Kidney capillary endothelial cell (primary cell): ENCODE results near the gene PPP1R1A.

Experiments
- DNase-seq: peaks from one replicate; pipeline ENCODE4 v3.0.0-alpha.2; 2018; ENCODE audit warnings: low spot score

The PPP1R1A gene

DNA sequence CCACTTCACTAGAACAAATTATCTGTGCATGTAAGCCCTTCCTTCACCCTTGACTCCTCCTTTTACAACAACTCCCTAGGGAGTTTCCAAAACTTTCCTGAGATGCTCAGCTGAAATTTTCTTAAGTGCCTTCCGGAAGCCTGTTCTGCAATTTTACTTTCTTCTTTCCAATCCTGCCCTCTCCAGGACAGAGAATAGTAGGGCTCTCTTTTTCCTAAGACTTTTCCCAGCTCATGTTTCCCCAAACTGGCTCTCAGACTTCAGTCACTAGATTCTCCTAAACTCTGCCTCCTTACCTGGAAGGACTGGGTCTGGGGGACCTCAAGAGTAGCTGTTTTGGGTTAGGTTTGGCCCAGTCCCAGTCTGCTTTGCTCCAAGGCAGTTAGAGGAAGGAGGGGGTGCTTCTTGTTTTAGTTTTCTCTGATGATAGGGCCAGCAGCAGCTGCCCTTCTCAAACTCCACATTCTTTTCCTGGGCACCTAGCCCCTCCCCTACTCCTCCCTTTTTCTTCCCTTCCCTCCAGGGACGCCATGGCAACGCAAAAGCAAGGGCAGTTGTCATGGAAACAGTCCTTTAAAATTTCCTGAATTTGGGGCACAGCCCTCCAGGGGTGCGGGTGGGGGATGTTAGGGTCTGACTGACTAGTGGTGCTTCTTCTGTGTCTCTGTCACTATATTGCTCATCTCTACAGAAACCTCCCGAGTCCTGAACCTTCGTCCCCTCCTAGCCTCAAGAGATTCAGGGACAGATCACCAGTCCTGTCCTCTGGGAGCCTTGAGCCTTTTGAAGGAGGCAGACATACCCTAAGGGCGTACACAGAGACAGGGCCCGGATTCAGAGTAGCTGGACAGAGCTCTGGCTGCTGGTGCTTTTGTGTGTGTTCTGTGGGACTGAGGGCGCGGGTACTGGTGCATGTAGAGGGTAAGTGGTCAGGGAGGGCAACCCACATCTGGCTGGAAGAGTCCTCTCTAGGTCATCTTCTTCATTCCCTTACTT, 17.0 kb downstream of the PPP1R1A start:
- no peak for DNase-seq

- no peak for DNase-seq
These were observed 18.4 kb downstream of the PPP1R1A start for GRCh38 chr12:54569995-54570528.

GRCh38 chr12:54569072-54569471, 19.4 kb downstream of the PPP1R1A start:
- DNase-seq: no peak

DNA sequence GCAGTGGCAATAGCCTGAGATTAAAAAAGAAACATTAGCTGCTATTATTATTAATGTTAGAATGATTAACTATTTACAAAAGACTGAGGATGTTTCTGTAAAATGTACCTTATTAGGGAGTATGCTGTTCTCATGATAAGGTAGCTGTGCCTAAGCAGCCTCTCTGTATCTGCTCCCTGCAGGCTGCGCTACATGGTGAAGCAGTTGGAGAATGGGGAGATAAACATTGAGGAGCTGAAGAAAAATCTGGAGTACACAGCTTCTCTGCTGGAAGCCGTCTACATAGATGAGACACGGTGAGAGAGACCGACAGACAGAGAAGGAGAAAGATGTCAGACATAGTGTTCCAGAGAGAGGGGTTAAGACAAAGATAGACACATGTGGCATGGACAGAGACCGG, 21.7 kb downstream of the PPP1R1A start:
- DNase-seq: no peak

- no peak for DNase-seq
These were observed 22.4 kb downstream of the PPP1R1A start for GRCh38 chr12:54565986-54566544.

GRCh38 chr12:54565310-54565985, 23.0 kb downstream of the PPP1R1A start:
- no peak for DNase-seq

DNA sequence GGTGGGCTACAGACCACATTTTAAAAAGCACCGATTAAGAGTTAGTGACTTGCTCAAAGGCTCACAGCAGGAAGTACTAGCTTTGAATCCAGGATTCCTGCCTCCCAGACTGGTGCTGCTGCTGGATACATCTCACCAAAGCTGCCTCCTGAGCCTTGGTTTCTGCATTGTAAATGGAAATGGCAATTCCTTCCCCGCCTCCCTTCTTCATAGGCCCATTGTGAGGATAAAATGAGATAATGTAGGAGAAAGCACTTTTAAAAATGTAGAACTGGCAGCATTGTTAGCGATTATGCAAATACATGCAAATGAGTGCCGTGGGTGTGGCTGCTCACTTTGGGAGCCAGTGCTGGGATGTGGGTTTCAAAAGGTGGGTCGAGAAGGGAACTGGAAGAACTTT, 23.7 kb downstream of the PPP1R1A start:
- DNase-seq: no peak

DNA sequence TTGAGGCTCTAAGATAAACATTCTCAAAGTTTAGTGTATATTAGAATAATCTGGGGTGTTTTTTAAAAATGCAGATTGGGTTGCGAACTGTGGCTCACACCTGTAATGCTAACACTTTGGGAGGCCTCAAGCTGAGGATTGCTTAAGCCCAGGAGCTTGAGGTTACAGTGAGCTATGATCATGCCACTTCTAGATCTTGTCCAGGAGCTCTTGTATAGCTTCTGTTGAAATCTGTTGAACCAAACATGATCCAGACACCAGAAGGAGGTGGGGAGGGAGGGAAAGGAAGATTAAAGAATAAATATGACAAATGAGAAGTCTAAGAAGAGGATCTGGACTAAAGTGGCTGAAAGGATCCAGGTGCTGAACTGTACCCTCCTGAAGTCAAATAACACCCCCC, 24.7 kb downstream of the PPP1R1A start:
- DNase-seq: no peak

DNA sequence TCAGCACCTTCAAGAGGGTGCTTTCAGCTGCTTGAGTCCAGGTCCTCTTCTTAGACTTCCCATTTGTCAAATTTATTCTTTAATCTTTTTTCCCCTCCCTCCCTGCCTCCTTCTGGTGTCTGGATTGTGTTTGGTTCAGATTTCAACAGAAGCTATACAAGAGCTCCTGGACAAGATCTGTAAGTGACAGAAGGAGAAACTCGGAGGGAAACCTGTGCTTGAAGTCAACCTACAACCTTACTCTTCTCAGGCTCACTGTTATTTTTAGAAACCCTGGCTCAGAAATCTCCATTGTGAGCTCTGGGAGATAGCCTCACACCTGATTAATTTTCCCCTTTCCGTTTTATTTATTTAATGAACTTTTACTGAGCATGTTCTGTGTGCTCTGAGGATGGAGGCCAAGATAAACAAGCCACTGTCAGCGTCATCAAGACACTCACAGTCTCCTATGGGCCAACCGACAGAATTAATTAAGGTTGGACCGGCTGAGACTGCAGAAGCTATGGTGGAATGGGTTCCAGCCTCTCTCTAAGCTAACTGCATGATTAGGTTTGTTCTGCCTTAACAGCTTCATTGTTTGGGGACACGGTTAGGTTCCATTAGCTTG, 25.6 kb downstream of the PPP1R1A start:
- DNase-seq: no peak

GRCh38 chr12:54561164-54561563, 27.3 kb downstream of the PPP1R1A start:
- DNase-seq: no peak

- peak; percentile 69 for DNase-seq
These were observed 28.0 kb downstream of the PPP1R1A start for GRCh38 chr12:54560374-54560858.

GRCh38 chr12:54558759-54559158, 29.7 kb downstream of the PPP1R1A start:
- DNase-seq: no peak

- no peak for DNase-seq
These were observed 30.1 kb downstream of the PPP1R1A start for GRCh38 chr12:54558311-54558710.

- no peak for DNase-seq
These were observed 32.7 kb downstream of the PPP1R1A start for GRCh38 chr12:54555670-54556257.

DNA sequence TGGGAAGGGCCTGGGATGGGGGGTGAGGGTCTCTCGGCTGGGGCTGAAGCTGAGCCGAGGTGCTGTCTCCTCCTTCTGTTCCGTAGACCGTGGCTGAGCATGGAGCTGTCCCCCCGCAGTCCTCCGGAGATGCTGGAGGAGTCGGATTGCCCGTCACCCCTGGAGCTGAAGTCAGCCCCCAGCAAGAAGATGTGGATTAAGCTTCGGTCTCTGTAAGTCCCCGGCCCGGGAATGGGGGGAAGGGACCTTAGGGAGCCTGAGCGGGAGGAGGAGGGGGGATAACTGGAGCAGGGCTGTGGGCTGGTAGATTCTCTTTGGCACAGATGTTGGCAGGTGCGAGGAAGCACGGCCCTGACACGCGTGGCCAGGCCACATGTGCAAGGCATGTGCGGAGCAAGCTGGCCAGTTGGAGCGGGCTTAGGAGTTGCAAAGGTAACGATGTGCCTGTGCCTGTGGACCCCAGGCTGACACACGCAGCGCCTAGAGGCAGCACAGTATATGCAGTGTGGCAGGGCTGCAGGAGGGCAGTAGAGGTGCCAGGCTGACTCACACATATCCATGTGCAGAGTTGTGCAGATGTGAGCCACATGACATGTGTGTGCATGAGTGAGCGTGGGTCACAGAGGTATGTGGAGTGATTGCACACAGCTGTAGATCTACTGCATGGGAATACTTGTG, 38.5 kb downstream of the PPP1R1A start:
- no peak for DNase-seq

GRCh38 chr12:54546511-54546910, 41.9 kb downstream of the PPP1R1A start:
- no peak for DNase-seq

DNA sequence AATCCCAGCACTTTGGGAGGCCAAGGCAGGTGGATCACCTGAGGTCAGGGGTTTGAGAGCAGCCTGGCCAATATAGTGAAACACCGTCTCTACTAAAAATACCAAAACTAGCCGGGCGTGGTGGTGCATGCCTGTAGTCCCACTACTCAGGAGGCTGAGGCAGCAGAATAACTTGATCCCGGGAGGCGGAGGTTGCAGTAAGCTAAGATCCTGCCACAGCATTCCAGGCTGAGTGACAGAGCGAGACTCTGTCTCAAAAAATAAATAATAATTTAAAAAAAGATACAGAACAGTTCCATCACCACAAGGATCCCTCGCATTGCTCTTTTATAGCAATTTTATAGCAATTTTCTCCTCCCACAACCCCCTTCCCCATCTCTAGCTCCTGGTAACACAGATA, 43.7 kb downstream of the PPP1R1A start:
- no peak for DNase-seq

DNA sequence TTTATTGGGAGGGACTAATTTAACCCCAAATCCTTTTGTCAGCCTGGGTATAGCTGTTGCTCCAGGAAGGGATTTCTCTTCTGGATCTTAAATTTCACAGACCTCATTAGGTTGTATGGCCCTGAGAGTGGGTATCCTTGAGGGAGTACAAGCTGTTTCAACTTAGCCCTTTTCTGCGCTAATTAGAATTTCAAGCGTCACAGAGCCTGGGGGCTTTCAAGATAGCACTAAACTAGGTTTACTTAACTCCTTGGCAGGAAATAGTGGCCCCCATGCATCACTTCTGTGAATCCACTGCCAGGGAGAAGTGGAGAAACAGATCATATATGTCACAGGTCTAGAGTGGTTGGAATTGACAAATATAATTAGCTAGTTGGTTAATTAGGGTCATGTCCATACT, 44.9 kb downstream of the PPP1R1A start:
- no peak for DNase-seq

DNA sequence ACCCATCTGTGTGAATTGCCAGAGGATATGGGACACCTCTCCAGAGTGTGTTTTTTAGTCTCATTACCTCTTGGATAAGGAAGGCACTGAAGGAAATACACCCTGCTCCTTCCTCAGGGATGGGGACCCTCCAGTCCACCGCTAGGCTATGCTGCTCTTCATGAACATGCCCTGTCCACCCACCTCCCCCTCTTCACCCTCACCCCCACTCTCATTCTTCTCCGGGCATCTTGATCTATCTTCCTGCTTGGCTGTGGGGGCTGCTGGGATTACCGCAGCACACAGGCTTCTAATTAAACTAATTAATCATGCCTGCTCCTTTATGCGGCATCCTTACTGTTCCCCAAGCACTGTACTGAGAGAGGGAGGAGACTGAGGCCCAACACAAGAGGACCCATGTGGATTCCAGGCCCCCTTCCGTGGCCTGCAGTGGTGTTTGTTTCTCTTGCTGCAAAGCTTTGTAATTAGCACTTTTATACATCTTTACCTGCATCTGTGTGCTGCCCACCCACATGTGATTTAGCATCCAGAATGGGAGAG, 46.6 kb downstream of the PPP1R1A start:
- no peak for DNase-seq

DNA sequence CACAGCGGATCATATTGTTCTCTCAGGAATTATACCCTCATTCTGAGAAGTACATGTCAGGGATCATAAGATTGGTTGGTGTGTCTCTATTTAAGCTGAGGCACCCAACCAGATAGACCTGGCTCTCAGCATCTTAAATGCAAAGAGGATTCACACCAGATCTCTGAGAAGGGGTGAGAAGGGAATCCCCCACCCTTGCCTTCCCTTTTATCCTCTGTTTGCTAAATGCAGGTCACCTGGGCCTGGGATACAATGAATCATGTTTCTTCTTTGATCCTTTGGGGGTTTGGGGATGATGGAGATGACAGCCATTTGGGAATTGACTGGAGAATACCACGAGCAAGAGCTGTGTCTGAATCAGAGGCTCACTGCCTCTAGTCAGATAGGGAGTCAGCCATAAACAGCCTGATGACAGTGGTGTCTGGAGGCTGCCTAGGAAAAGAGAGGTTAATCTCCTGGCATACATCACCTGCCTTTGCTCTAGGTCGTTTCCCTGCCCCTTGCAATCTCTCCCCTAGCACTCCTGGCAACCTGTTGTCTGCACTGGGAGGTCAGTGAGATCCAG, 50.2 kb downstream of the PPP1R1A start:
- DNase-seq: no peak
